NT2/D1 (cell line): ENCODE results near the gene RPH3AL.

Source experiments
- YY1 ChIP-seq: IDR thresholded peaks from 2 replicates; pipeline ENCODE4 v1.6.1; 2011; ENCODE audit not compliant: insufficient read length, insufficient read depth
- ZNF274 ChIP-seq: IDR thresholded peaks from 2 replicates; pipeline ENCODE4 v1.6.1; 2011; ENCODE audit warnings: mild to moderate bottlenecking, low read depth, low read length

DNA sequence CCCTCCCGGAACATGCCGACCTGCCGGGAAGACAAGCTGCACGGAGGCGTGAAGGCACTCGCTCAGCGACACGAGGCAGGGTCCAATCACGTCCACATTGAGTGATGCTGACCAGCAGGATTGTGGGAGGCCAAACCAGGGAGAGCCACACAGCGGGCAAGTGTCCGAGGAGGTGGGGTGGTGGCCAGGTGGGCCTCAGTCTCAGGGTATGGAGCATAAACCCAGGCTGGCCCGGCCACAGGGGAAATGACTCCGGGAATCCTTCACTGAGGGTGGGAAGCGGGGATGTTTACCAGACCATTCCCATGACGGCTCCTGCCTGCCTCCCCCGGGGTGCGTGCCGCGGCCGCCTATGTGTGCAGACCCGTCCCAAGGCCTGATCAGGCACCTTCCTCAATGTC is 62.5 kb downstream of the RPH3AL start:
- TF ChIP-seq ZNF274 = no peak
- TF ChIP-seq YY1 = no peak
